Activated gamma-delta T cell treated with anti-CD3 and anti-CD28 coated beads, Interleukin-2, amount 50 U/mL, for 16 hours (primary cell): Measurements from ENCODE around the gene PPFIA2.

ENCODE experiments used
- DNase-seq: peaks from one replicate; pipeline ENCODE4 v3.0.0-alpha.2; 2020; ENCODE audit warnings: low read depth

PPFIA2 gene

GRCh38 chr12:81759190-81760051 lies at the start of gene PPFIA2:
Gene PPFIA2 (minus strand): TSS chr12:81759350.
- no peak for DNase-seq

DNA sequence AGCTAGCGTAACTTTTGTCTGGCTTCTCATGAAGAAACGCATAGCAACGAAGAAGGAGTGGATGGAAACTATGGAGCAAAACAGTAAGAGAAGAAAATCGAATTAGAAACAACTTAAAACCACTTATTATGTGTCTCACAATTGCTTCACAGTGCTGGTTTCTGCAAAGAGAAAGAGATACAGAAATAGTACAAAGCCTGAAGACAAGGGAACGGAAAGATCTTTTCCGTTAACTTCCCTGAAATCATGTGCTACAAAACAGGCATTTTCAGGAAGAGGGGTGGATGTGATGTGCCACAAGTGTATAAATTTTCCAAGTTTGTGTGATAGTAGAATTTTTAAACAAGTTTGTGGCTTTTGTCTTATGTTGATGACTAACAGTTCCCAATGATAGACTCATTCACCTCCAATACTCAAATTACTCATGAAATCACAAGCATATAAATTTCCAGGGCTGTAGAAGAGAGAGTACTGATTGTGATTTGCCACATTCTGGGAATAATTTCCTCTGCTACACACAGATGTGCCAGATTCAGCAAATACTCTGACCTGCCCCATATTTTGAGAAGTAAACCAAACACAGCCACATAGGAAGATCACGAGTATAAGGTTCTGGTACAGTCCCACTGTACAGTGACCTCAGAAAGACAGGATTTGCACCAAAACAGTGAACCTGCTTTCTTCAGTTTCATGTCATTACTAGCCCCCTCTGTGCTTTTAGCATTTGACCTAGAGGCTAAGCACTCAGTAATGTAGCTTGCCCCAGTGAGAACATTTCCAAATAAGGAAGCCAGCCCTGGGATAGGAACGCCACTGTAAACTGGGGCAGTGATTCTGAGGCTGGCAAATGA lies 41.4 kb upstream of the PPFIA2 start:
- DNase-seq: no peak

DNA sequence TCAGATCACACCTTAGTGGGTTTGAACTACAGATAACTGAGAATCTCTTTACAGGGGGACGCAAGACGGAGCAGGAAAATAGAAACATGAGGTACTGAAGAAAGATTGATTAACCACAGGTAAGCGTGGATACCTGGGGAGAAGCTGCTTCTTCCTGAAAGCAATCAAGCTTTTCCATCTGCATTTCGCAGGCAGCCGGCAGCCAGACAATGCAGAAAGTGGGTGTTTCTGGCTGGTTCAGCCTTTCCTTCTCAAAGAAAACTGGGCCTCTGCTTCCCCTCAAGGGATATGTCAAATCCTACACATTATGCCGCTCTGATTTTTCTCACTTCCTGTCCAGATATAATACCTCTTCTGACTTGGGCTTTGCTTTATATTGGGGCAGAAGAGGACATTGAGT lies 39.1 kb upstream of the PPFIA2 start:
- no peak for DNase-seq

- DNase-seq: no peak
Measured at GRCh38 chr12:81797100-81797499, 38.0 kb upstream of the PPFIA2 start.

DNA sequence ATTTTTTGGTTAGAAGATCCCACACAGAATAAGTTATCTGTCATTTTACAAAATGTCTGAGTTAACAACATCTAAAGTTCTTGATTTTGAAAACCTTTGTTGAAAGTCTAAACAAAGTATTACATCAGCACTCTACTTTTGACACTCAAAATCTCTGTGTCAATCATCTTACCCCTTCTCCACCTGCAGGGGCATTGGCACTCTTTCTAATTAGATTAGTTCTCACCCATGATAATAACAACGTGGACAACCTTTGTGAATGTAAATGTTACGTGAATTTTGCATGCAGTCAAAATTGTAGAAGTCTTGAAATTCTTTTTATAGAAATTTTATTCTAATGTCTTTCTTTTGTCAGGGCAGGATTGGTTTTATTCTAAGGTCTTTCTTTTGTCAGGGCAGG lies 33.5 kb upstream of the PPFIA2 start:
- no peak for DNase-seq

DNA sequence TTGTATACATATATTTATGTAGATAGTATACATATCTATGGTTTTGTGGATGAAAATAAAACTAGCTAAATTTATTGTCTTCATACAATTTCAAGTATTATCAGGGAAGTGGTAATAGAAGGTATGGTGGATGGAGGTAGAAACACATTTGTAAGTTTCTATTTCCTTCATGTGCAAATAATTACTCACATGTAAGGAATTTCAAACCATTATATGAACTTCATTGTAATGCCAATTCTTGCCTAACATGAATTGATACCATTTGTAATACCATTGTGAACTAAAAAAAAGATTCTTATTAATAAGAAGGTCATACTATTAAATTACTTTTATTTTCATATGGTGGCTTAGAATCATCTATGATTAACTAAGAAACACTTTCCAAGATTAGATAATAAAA lies 20.1 kb upstream of the PPFIA2 start:
- DNase-seq: no peak

DNA sequence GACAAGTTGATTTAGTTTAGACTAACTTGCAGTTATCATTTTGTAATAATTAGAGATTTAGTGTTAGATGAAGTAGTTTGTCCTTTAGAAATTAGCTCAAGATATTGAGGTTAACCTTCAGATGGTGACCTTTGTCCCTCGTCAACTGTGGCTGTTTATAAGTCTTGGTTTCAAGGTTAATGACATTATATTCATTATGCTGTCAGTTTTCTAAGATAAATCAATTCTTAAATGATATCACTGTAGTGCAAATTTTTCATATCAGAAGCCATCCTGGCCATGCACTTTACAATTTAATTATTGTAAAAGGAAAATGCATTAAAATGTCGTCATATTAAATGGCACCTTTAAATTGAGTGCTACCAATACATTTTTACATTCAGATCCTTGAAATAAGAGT lies 19.6 kb upstream of the PPFIA2 start:
- no peak for DNase-seq

GRCh38 chr12:81758421-81759189 lies 545 bp downstream of the PPFIA2 start:
- DNase-seq: no peak

DNA sequence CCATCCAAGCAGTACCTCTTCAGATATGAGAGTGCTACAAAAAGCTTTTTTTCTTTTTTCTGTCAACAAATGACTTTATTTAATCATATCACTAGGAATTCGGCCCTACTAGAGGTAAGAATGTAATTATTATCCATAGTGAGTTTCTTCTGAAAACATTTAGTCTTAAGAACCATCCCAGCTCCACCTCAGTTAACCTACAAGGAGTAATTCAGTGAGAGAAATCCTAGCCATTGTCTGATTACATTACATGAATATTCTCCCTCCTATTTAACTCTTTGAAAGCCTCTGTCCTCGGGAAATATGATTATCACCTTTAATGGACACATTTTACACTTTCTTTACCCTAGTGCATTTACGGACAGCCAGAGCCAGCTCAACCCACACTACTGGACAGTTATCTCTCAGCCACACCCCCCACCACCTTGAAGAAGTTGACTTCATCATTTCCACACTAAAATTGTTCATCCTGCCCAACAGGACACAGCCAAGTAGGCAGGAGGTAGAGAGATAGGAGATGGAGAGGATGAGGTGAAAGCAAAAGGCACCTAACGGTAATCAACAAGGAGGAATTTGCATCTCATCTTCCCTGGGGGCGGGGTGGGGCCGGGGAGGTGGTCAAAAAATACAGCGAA lies 1.3 kb downstream of the PPFIA2 start:
- DNase-seq: no peak

GRCh38 chr12:81729781-81730180 lies 29.4 kb downstream of the PPFIA2 start:
- DNase-seq: no peak

DNA sequence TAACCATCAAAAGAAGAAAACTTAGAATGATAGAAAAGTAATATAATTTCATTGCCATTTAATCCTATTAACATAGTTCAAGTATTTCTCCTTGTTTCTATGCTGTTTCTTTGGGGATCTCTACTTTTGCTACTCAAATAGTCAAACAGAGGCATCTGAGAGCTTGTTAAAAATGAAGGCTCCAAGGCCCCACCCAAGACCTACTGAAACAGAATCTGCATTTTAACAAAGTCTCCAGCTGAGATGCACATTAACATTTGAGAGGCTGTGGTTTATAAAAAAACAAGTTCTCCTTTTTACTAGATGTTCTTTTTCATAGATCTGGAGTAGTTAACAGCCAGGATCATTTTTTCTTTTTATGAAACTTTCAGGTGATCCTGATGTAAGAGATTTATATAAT lies 31.8 kb downstream of the PPFIA2 start:
- no peak for DNase-seq

DNA sequence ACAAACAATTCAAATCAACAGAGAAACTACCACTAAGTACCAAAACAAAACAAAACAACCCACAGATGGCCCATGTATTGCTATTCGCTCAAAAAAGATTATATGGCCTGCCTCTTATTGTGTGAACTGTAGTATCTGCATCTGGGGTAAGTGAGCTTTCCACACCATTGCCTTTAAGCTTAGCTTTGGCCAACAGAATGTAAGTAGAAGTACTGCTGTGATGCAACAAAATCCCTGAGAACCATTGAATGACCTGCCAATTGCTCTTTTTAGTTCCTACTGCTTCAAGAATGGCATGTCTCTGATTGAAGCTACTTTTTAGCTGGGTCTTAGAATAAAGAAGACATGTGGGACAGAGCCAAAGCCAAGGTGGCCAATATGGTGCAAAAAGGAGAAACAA lies 32.5 kb downstream of the PPFIA2 start:
- DNase-seq: no peak

- no peak for DNase-seq
Measured at GRCh38 chr12:81723361-81723760, 35.8 kb downstream of the PPFIA2 start.

- no peak for DNase-seq
Measured at GRCh38 chr12:81722004-81722403, 37.1 kb downstream of the PPFIA2 start.

GRCh38 chr12:81718616-81719015 lies 40.5 kb downstream of the PPFIA2 start:
- no peak for DNase-seq

- no peak for DNase-seq
Measured at GRCh38 chr12:81712536-81712935, 46.6 kb downstream of the PPFIA2 start.

GRCh38 chr12:81705586-81705985 lies 53.6 kb downstream of the PPFIA2 start:
- no peak for DNase-seq

GRCh38 chr12:81699551-81699950 lies 59.6 kb downstream of the PPFIA2 start:
- no peak for DNase-seq

DNA sequence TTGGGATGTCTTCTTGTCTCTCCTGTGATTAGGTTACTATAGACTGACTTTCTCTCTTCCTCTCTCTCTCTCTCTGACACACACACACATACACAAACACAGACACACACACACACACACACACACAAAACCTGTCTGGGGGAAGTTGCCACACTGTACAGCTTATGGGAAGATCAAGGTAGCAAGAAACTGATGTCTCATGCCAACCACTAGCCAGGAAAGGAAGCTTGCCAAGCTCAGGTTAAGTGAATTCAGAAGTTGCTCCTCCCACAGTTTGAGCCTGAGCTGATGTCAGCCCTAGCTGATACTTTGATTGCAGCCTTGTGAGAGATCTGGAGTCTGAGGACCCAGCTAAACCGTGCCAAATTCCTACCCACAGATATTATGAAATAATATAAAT lies 67.1 kb downstream of the PPFIA2 start:
- DNase-seq: no peak

- no peak for DNase-seq
Measured at GRCh38 chr12:81683881-81684280, 75.3 kb downstream of the PPFIA2 start.

DNA sequence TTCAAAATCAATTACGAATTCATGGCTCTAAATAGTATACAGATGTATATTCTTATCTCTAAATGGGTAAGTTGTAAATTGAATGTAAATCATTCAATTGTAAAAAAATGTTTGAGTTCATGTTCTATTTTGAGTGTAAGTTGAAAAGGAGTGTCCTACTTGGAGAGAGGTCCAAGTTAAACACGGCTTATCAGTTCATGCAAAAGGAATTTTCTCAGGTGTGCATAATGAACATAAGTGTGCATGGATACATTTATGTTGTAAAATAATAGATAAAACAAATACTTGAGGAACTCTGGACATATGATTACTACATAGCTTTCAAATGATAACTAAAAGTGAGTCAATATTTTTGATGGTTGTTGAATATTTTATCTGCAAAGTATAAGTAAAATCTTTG lies 79.5 kb downstream of the PPFIA2 start:
- DNase-seq: no peak

DNA sequence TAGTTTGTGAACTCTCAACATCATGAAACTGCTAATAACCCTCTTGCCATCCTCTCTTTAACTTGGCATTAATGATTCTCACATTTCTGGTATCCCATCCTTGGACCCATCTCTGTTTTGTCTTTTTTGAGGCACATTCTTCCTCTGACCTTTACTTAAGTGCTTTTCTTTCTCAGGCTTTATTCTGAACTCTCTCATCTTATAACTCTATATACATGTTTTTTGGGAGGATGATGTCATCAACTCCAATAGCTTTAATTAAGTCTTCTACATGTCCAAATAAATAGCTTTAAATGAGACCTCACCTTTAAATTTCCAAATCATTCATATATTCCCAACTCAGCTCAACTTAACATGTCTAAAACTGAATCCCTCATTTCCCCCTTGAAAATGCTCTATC lies 88.4 kb downstream of the PPFIA2 start:
- no peak for DNase-seq
